Vagina (tissue), 2 donors: Measurements from ENCODE around the gene HMGA1.

Experiments
- POLR2AphosphoS5 ChIP-seq, 2 donors: sonication (generic); formaldehyde crosslinking; IDR thresholded peaks; one replicate each; pipeline ENCODE4 v1.9.0; 2017; ENCODE audit warnings: antibody characterized with exemption in 2 of 2, mild to moderate bottlenecking in 2 of 2, low read depth in 1 of 2; ENCODE audit not compliant: insufficient read depth in 1 of 2
- TF ChIP-seq, protein P1 (sequence below), 3 experiments: fragments of 450-650 bp in 2 of 3; fragments of 200-600 bp in 1 of 3; sonication (generic) in 1 of 3; IDR thresholded peaks; one replicate each; pipeline ENCODE4 v1.5.1; 2017 to 2019; ENCODE audit warnings: antibody characterized with exemption in 3 of 3, mild to moderate bottlenecking in 2 of 3, moderate library complexity in 2 of 3

DNA sequence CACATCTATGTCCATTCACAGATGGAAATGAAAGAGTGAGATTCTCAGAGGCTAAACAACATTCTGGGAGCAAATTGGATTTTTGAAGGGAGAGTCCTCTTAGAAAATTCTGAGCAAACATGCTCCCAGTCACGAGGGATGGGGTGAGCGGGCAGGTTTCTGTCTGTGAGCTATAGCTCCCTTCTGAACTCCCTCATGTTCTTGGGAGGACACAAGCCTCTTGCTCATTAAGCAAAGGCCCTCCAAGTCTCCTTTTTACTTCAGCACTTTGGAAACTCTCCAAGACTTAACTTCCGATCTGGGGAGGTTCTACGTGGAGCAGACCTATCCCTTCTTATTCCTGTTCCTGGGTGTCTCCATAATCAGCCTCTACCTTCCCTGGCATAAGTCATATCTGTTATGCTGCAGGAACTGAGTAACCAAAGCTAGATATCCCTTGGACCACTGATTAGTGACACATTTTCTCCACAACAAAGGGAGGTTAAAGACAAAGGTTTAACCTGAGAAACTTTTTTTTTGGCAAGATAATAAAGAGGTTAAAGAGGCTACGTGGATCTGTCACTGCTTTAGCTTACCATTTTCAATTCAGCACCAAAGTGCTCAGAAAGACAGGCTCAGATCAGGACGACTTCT, 45.1 kb downstream of the HMGA1 start:
- no peak for TF ChIP-seq POLR2AphosphoS5 (IDR thresholded peaks at IDR 0.05; ENCODE audit: insufficient read depth in 1 of 2, low read depth in 1 of 2)
- TF ChIP-seq, protein P1, sequence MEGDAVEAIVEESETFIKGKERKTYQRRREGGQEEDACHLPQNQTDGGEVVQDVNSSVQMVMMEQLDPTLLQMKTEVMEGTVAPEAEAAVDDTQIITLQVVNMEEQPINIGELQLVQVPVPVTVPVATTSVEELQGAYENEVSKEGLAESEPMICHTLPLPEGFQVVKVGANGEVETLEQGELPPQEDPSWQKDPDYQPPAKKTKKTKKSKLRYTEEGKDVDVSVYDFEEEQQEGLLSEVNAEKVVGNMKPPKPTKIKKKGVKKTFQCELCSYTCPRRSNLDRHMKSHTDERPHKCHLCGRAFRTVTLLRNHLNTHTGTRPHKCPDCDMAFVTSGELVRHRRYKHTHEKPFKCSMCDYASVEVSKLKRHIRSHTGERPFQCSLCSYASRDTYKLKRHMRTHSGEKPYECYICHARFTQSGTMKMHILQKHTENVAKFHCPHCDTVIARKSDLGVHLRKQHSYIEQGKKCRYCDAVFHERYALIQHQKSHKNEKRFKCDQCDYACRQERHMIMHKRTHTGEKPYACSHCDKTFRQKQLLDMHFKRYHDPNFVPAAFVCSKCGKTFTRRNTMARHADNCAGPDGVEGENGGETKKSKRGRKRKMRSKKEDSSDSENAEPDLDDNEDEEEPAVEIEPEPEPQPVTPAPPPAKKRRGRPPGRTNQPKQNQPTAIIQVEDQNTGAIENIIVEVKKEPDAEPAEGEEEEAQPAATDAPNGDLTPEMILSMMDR (IDR thresholded peaks at IDR 0.05), result no peak
